Activated B cell treated with CpG ODN at 0.5 μM for 24 hours (primary cell): ENCODE data around the gene BSDC1. TPM values are rescaled to one million over a fixed set of nuclear protein-coding genes. Genes with fewer than 3 reads are reported as not detected.

Source experiments
- ATAC-seq: fragments of 200-7000 bp; cut with Tn5 transposase; one replicate; pipeline ENCODE4 v1.10.0; 2021; ENCODE audit warnings: low read depth, mild to moderate bottlenecking, moderate library complexity
- CTCF ChIA-PET: fragments of 350-600 bp; sonication (Branson Sonifier 250); formaldehyde crosslinking; loops from one replicate; lab custom pipeline; 2021; ENCODE audit warnings: antibody characterized with exemption; lab: Charles Lee
- POLR2A ChIA-PET: fragments of 350-600 bp; sonication (Branson Sonifier 250); formaldehyde crosslinking; loops from one replicate; lab custom pipeline; 2021; ENCODE audit warnings: antibody characterized with exemption; lab: Charles Lee
- DNase-seq: peaks from one replicate; pipeline ENCODE4 v3.0.0; 2022
- H3K27ac Mint-ChIP-seq: one replicate; pipeline ENCODE4 v1.8.0; 2020; ENCODE audit warnings: mixed read lengths
- H3K27me3 Mint-ChIP-seq: one replicate; pipeline ENCODE4 v1.8.0; 2021; ENCODE audit warnings: mixed read lengths
- H3K36me3 Mint-ChIP-seq: one replicate; pipeline ENCODE4 v1.8.0; 2021; ENCODE audit warnings: low read depth, mixed read lengths
- H3K4me1 Mint-ChIP-seq: one replicate; pipeline ENCODE4 v1.8.0; 2021; ENCODE audit warnings: mixed read lengths
- H3K4me3 Mint-ChIP-seq: one replicate; pipeline ENCODE4 v1.8.0; 2020; ENCODE audit warnings: mild to moderate bottlenecking, mixed read lengths
- H3K9me3 Mint-ChIP-seq: one replicate; pipeline ENCODE4 v1.8.0; 2020; ENCODE audit warnings: mixed read lengths
- CTCF ChIP-seq: fragments of 200-600 bp; IDR thresholded peaks from one replicate; pipeline ENCODE4 v1.8.0; 2022; ENCODE audit warnings: antibody characterized with exemption, mild to moderate bottlenecking
- intact Hi-C: fragments of 100-400 bp; cut with micrococcal nuclease; formaldehyde crosslinking; loops from one replicate; pipeline ENCODE4 v1.15.1; 2024
- total RNA-seq: library from RNA; stranded (reverse); gene quantifications from 2 replicates; pipeline ENCODE4 v1.2.3, GENCODE V29; 2022

BSDC1 gene
- total RNA-seq, 1 donor from 2014 or later: 72.2 TPM

DNA sequence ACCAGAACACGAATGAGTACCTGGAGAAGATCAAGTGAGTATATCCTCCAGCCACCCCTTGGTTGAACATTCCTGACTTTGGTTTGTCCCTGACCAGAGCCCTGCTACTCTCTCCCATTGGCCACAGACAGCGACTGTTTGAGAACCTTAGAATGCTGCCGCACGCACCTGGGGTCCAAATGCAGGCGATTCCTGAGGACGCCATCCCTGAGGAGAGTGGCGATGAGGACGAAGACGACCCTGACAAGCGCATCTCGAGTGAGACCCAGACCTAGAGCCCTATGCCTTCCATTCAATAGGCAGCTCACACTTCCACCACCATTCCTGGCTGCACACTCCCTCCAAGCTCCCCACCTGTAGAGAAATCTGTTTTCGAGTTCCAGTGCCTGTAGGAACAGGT, 62.7 kb downstream of the BSDC1 start:
- no peaks in the 10 kb centered on the region for H3K9me3 Mint-ChIP-seq
- DNase-seq (no peak), ATAC-seq (no peak)
- intact Hi-C loops: loop anchor here (10.0 kb wide), 1 partner anchor 397 kb away; the partner anchor contains the start of gene PTP4A2
- ChIA-PET POLR2A (interaction anchor here (0.6 to 3.5 kb wide), 5 partner anchors 8 to 377 kb away, joined by 3 to 30 read pairs (median 7); no protein-coding TSS in a partner anchor), CTCF (interaction anchor here (1.2 to 1.8 kb wide), 3 partner anchors 10 to 91 kb away, joined by 3 to 6 read pairs (median 4); no protein-coding TSS in a partner anchor)
- H3K27me3 Mint-ChIP-seq: no peaks in the 10 kb centered on the region
- TF ChIP-seq CTCF: no peak
- H3K27ac Mint-ChIP-seq: peak overlapping the region; percentile 24
- H3K36me3 Mint-ChIP-seq: peaks cover 75% of the 10 kb centered on the region
- H3K4me3 Mint-ChIP-seq: no peak overlapping the region
- peaks cover 22% of the 10 kb centered on the region for H3K4me1 Mint-ChIP-seq

- no peaks in the 10 kb centered on the region for H3K27me3 Mint-ChIP-seq
- H3K4me3 Mint-ChIP-seq: no peak overlapping the region
- no peak overlapping the region for H3K27ac Mint-ChIP-seq
- peaks cover 79% of the 10 kb centered on the region for H3K36me3 Mint-ChIP-seq
- intact Hi-C loops: loop anchor here (10.0 kb wide), 1 partner anchor 396 kb away; the partner anchor contains the start of gene PTP4A2
- POLR2A ChIA-PET: interaction anchor here (0.5 to 1.1 kb wide), 9 partner anchors 8 to 486 kb away, joined by 3 to 7 read pairs (median 4); partner anchors contain the start of gene HDAC1
- CTCF ChIA-PET: interaction anchor here (1.2 to 1.8 kb wide), 2 partner anchors 14 to 90 kb away, joined by 4 to 6 read pairs; no protein-coding TSS in a partner anchor
- ATAC-seq: no peak
- DNase-seq: no peak
- H3K4me1 Mint-ChIP-seq: peaks cover 21% of the 10 kb centered on the region
- TF ChIP-seq CTCF: no peak
- no peaks in the 10 kb centered on the region for H3K9me3 Mint-ChIP-seq
Measured at GRCh38 chr1:32330558-32331151, 63.6 kb downstream of the BSDC1 start.

GRCh38 chr1:32329931-32330466, 64.2 kb downstream of the BSDC1 start:
- Mint-ChIP-seq H3K4me1 (peaks cover 20% of the 10 kb centered on the region), H3K27ac (no peak overlapping the region), H3K36me3 (peaks cover 86% of the 10 kb centered on the region), H3K9me3 (no peaks in the 10 kb centered on the region), H3K27me3 (no peaks in the 10 kb centered on the region), H3K4me3 (no peak overlapping the region)
- ChIA-PET POLR2A (interaction anchor here (0.5 to 1.1 kb wide), 5 partner anchors 8 to 486 kb away, joined by 3 to 7 read pairs (median 3); partner anchors contain the start of gene HDAC1), CTCF (interaction anchor here (1.2 to 1.8 kb wide), 2 partner anchors 13 to 90 kb away, joined by 4 to 6 read pairs; no protein-coding TSS in a partner anchor)
- ATAC-seq (no peak), DNase-seq (no peak)
- intact Hi-C loops: loop anchor here (10.0 kb wide), 1 partner anchor 395 kb away; the partner anchor contains the start of gene PTP4A2
- TF ChIP-seq CTCF: no peak

DNA sequence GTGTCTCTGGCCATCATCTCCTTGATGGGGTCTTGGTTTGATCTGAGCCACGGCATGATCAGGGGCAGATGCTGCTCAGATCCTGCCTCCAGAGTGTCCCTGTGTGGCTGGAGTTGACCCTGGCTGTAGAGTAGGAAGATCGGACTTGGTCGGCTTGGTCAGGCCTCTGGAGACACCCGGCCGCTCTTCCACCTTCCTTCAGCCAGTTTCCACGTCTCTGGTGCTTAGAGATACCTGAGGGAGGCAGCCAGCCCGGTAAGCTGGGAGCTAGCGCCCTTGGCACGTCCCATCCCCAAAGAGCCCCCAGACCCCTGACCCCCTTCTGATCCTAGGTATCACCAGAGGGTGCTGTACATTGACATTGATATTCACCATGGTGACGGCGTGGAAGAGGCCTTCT, 67.0 kb downstream of the BSDC1 start:
- H3K4me3 Mint-ChIP-seq: no peak overlapping the region
- H3K36me3 Mint-ChIP-seq: peaks cover 72% of the 10 kb centered on the region
- DNase-seq (no peak), ATAC-seq (no peak)
- intact Hi-C loops: no loop called here
- TF ChIP-seq CTCF: no peak
- no peak overlapping the region for H3K27ac Mint-ChIP-seq
- POLR2A ChIA-PET: no interaction called here
- H3K4me1 Mint-ChIP-seq: peaks cover 23% of the 10 kb centered on the region
- H3K27me3 Mint-ChIP-seq: no peaks in the 10 kb centered on the region
- no peaks in the 10 kb centered on the region for H3K9me3 Mint-ChIP-seq
- CTCF ChIA-PET: no interaction called here
